MM.1S (cell line): ENCODE measurements around the gene FOSB.
A peak's percentile ranks its signal among the peaks of the same experiment; 100 is the strongest.

Experiments
- DNase-seq: peaks from one replicate; pipeline ENCODE4 v3.0.0-alpha.2; 2015
- H2AFZ ChIP-seq: fragments of 300-600 bp; sonication (generic); 2 replicates; pipeline ENCODE4 v1.6.0; 2016; ENCODE audit warnings: antibody characterized with exemption, low read length
- H3F3A ChIP-seq: fragments of 300-600 bp; sonication (generic); 2 replicates; pipeline ENCODE4 v1.6.1; 2016; ENCODE audit warnings: mild to moderate bottlenecking, antibody characterized with exemption, low read length, moderate library complexity, mixed read lengths; ENCODE audit not compliant: insufficient read depth
- H3K27ac ChIP-seq: fragments of 300-600 bp; sonication (generic); 2 replicates; pipeline ENCODE4 v1.5.1; 2016; ENCODE audit warnings: mild to moderate bottlenecking, low read length
- H3K27me3 ChIP-seq: fragments of 300-600 bp; sonication (generic); replicated peaks from 2 replicates; pipeline ENCODE4 v1.6.0; 2016; ENCODE audit warnings: low read length; ENCODE audit not compliant: insufficient read depth
- H3K36me3 ChIP-seq: fragments of 300-600 bp; sonication (generic); replicated peaks from 2 replicates; pipeline ENCODE4 v1.6.1; 2016; ENCODE audit warnings: mild to moderate bottlenecking, low read length, mixed read lengths; ENCODE audit not compliant: insufficient read depth
- H3K4me1 ChIP-seq: fragments of 300-600 bp; sonication (generic); 2 replicates; pipeline ENCODE4 v1.6.1; 2016; ENCODE audit warnings: low read length, mixed read lengths
- H3K4me2 ChIP-seq: fragments of 300-600 bp; sonication (generic); 2 replicates; pipeline ENCODE4 v1.6.0; 2016; ENCODE audit warnings: low read depth, low read length
- H3K4me3 ChIP-seq: fragments of 300-600 bp; sonication (generic); 2 replicates; pipeline ENCODE4 v1.5.1; 2016; ENCODE audit warnings: low read length, mixed read lengths
- H3K79me2 ChIP-seq: fragments of 300-600 bp; sonication (generic); 2 replicates; pipeline ENCODE4 v1.6.1; 2016; ENCODE audit warnings: mixed run types, low read length, mixed read lengths
- H3K9ac ChIP-seq: fragments of 300-600 bp; sonication (generic); 2 replicates; pipeline ENCODE4 v1.6.1; 2016; ENCODE audit warnings: low read length, mixed read lengths
- H3K9me2 ChIP-seq: fragments of 300-600 bp; sonication (generic); replicated peaks from 2 replicates; pipeline ENCODE4 v1.6.1; 2016; ENCODE audit warnings: mild to moderate bottlenecking, low read length, mixed read lengths; ENCODE audit not compliant: insufficient read depth
- H3K9me3 ChIP-seq: fragments of 300-600 bp; sonication (generic); replicated peaks from 2 replicates; pipeline ENCODE4 v1.6.1; 2016; ENCODE audit warnings: mild to moderate bottlenecking, low read length, mixed read lengths; ENCODE audit not compliant: insufficient read depth
- H4K20me1 ChIP-seq: fragments of 300-600 bp; sonication (generic); 2 replicates; pipeline ENCODE4 v1.6.1; 2016; ENCODE audit warnings: mild to moderate bottlenecking, low read length, moderate library complexity, mixed read lengths; ENCODE audit not compliant: insufficient read depth
- CTCF ChIP-seq: fragments of 300-600 bp; sonication (generic); IDR thresholded peaks from 2 replicates; pipeline ENCODE4 v1.5.1; 2016; ENCODE audit warnings: antibody characterized with exemption, low read length, mixed read lengths
- EZH2 ChIP-seq: fragments of 300-600 bp; sonication (generic); optimal IDR thresholded peaks from 2 replicates; pipeline ENCODE3; 2017; ENCODE audit warnings: low read depth, mild to moderate bottlenecking, antibody characterized with exemption, low read length, mixed read lengths
- EZH2phosphoT487 ChIP-seq: fragments of 300-600 bp; sonication (generic); IDR thresholded peaks from 2 replicates; pipeline ENCODE4 v1.6.1; 2018; ENCODE audit warnings: antibody characterized with exemption, low read length

FOSB gene

DNA sequence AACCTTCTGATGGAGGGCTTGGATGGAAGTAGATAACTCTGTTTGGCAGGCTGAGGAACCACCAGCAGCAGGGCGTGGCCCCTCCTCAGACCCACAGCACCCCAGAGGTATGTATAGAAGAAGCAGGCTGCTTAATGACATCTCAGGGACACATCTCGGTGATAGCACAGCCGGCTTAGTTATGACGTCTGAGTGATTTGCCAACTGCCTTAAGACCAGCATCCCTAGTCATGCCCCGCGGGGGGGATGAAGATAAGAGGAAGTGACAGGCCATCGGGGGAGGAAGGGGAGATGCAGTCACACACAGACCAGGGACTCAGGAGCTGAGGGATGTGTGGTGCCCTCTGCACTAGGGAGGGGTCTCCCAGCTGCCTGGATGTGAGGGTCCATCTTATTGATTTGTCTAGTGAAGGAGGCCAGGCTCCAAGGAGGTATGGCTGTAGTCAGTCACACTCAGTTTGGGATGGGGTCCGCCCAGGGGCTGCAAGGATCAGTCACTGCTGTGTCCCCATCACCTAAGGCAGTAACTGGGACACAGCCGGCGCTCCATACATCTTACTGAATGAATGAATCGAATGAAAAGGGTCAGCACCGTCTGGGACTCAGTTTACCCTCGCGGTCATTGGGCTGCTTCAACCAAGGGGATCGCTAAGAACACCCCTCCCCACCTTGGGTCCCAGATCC, 24.9 kb upstream of the FOSB start:
- peaks cover 31% of the 10 kb centered on the region for H3F3A ChIP-seq
- peak overlapping the region; percentile 67 for H2AFZ ChIP-seq
- no peak for DNase-seq
- no peaks in the 10 kb centered on the region for H3K9me3 ChIP-seq
- no peaks in the 10 kb centered on the region for H3K79me2 ChIP-seq
- TF ChIP-seq EZH2phosphoT487: no peak
- no peak for TF ChIP-seq CTCF
- no peak for TF ChIP-seq EZH2
- peak overlapping the region; percentile 87 for H3K9ac ChIP-seq
- H3K27me3 ChIP-seq: no peaks in the 10 kb centered on the region
- H4K20me1 ChIP-seq: no peaks in the 10 kb centered on the region
- H3K27ac ChIP-seq: no peak overlapping the region
- H3K9me2 ChIP-seq: no peaks in the 10 kb centered on the region
- H3K36me3 ChIP-seq: no peaks in the 10 kb centered on the region
- peak overlapping the region; percentile 99 for H3K4me2 ChIP-seq
- H3K4me3 ChIP-seq: peak overlapping the region; percentile 59
- peaks cover 20% of the 10 kb centered on the region for H3K4me1 ChIP-seq

DNA sequence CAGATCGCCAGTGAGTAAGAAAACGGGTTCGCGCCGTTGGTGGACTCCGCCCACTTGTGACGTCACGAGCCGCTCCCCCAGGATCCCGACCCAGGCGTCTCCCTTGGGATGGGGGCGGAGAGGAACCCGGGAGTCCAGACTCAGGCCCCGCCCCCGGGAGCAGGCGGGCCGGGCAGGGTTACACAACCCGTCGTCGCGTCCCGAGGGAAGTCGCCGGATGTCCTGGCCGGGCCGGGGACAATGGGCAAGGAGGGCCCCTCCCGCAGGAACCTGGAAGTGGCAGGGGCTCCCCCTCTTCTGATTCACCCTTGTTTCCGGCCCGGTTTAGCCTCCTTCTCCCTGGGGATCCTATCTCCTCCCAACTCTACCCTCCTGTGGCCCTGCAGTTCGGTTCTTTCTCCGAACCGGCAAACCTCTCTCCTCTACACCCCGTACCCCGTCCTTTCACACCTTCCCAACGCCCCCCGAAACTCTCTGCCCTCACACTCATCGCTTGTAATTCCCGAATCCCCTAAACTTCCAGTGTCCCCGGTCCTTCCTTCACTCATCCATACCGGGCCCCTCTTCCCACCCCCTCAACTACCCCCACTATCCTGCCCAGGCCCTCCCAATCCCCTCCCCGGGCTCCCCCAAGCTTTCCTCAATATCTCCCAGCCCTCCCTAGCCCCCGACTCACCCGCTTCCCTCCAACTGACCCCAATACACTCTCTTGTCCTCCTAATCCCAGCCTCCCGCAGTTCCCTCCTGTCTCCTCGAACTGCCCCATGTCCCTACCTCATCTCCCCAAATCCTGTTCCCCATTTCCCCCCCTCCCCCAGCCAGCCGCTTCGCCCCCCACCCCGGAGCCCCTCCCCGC, 24.1 kb upstream of the FOSB start:
- Histone ChIP-seq H3K4me2 (peak overlapping the region; percentile 99), H3F3A (peaks cover 35% of the 10 kb centered on the region), H3K4me3 (peak overlapping the region; percentile 59), H3K27me3 (no peaks in the 10 kb centered on the region), H3K9ac (peak overlapping the region; percentile 87), H2AFZ (peak overlapping the region; percentile 67), H3K9me2 (no peaks in the 10 kb centered on the region), H3K79me2 (no peaks in the 10 kb centered on the region), H3K36me3 (no peaks in the 10 kb centered on the region), H4K20me1 (no peaks in the 10 kb centered on the region), H3K27ac (peak overlapping the region; percentile 39; the same call in 1 of the 2 replicates), H3K4me1 (peaks cover 20% of the 10 kb centered on the region), H3K9me3 (no peaks in the 10 kb centered on the region)
- no peak for TF ChIP-seq CTCF
- no peak for TF ChIP-seq EZH2
- no peak for TF ChIP-seq EZH2phosphoT487
- DNase-seq: no peak

- peak overlapping the region; percentile 78 for H3K9ac ChIP-seq
- peak overlapping the region; percentile 65; the same call in 1 of the 2 replicates for H3K27ac ChIP-seq
- peaks cover 16% of the 10 kb centered on the region for H3K4me1 ChIP-seq
Measured at GRCh38 chr19:45444318-45445041, 23.3 kb upstream of the FOSB start.

More at GRCh38 chr19:45444318-45445041, 23.3 kb upstream of the FOSB start:
- H3F3A ChIP-seq: peaks cover 38% of the 10 kb centered on the region
- H3K79me2 ChIP-seq: no peaks in the 10 kb centered on the region
- H3K9me2 ChIP-seq: no peaks in the 10 kb centered on the region
- no peaks in the 10 kb centered on the region for H3K36me3 ChIP-seq
- peak overlapping the region; percentile 51 for H3K4me3 ChIP-seq
- H3K27me3 ChIP-seq: no peaks in the 10 kb centered on the region
- peak overlapping the region; percentile 45 for H2AFZ ChIP-seq
- H3K9me3 ChIP-seq: no peaks in the 10 kb centered on the region
- H4K20me1 ChIP-seq: no peaks in the 10 kb centered on the region
- peak; percentile 89 for DNase-seq
- TF ChIP-seq EZH2phosphoT487 (no peak), EZH2 (no peak), CTCF (no peak)
- H3K4me2 ChIP-seq: peak overlapping the region; percentile 91
